Epithelial cell of proximal tubule (primary cell): ENCODE measurements around the gene SUPT16H. TPM values are rescaled to one million over a fixed set of nuclear protein-coding genes. Genes with fewer than 3 reads are reported as not detected.

Source experiments
- DNase-seq: peaks from one replicate; pipeline ENCODE4 v3.0.0-alpha.2; 2011; ENCODE audit warnings: low read depth
- H3K4me3 ChIP-seq: 2 replicates; pipeline ENCODE4 v1.5.1; 2011; ENCODE audit warnings: low read depth, mild to moderate bottlenecking, low read length
- CTCF ChIP-seq: conservative IDR thresholded peaks from 2 replicates; pipeline ENCODE4 v1.5.1; 2012; ENCODE audit warnings: low read depth, mild to moderate bottlenecking, low read length
- total RNA-seq: library from RNA; depleted of rRNA; stranded (reverse); fragments of >200 nt; gene quantifications from 2 replicates; pipeline ENCODE4 v1.2.3, GENCODE V29; 2015

SUPT16H gene
- total RNA-seq, 1 donor from 2014 or later = 74.7 TPM

- no peak overlapping the region for H3K4me3 ChIP-seq
- DNase-seq = no peak
- TF ChIP-seq CTCF = no peak
Observed at GRCh38 chr14:21367582-21368144, 16.2 kb downstream of the SUPT16H start.

GRCh38 chr14:21356511-21356910 lies 27.3 kb downstream of the SUPT16H start:
- no peak overlapping the region for H3K4me3 ChIP-seq
- no peak for DNase-seq
- TF ChIP-seq CTCF = no peak

- no peak for DNase-seq
- no peak overlapping the region for H3K4me3 ChIP-seq
- TF ChIP-seq CTCF = no peak
Observed at GRCh38 chr14:21352587-21352986, 31.2 kb downstream of the SUPT16H start.

DNA sequence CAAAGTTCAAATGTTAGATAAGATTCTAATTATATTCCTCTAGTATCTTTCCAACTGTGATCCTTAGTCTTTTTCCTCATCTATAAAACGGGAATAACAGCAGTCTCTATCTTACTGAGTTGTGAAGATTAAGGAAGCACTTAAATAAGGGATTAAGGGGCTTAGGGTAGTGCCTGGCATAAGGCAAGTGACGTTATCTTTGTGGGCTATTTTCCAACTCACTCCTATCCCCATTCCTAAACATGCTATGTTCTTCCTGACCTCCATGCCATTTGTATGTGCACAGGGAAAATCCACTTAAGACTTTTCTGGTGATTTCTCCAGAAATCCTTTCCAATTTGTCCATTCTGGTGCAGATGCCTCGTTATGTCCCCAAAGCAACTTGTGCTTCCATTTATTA lies 33.3 kb downstream of the SUPT16H start:
- no peak for TF ChIP-seq CTCF
- no peak for DNase-seq
- H3K4me3 ChIP-seq = no peak overlapping the region

GRCh38 chr14:21347201-21347600 lies 36.6 kb downstream of the SUPT16H start:
- no peak for TF ChIP-seq CTCF
- no peak overlapping the region for H3K4me3 ChIP-seq

DNA sequence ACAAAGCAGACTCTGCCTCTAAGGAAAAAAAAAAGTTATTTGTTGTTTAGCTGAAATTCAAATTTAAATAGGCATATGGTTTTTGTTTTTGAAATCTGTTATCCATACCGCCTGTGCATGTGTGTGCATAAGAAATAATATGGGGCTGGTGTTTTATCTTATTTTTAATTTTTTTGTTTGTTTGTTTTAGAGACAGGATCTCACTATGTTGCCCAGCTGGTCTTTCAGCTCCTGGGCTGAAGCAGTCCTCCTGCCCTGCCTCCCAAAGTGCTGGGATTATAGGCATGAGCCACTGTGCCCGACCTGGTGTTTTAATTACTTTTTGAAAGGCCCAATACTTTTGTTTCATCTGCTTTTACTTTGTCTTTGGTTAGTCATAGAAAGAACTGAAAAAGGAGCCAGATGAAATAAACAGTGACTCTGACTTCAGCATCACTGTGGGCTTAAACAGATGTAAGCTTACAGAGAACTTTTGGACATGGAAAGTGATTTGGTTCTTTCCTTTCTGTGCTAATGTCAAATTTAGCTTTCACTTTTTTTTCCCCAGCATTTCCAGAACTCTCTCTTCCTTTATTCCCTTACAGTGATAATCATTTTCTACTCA lies 37.2 kb downstream of the SUPT16H start:
- DNase-seq = no peak
- H3K4me3 ChIP-seq = no peak overlapping the region
- TF ChIP-seq CTCF = no peak

More at GRCh38 chr14:21347201-21347600, 36.6 kb downstream of the SUPT16H start:
- no peak for DNase-seq

GRCh38 chr14:21343035-21343794 lies 40.6 kb downstream of the SUPT16H start:
- H3K4me3 ChIP-seq = no peak overlapping the region
- TF ChIP-seq CTCF = no peak
- DNase-seq = no peak
